Tibial artery (tissue), 4 donors: ENCODE data around the gene ZNF587.
"Not testable (repeated sequence)": the region's sequence is repeated elsewhere in the genome, so short reads cannot be mapped to it uniquely, and the experiment has no call there.

Experiments
- DNase-seq, 2 donors: peaks; one replicate each; pipeline ENCODE4 v3.0.0-alpha.2; 2019
- H3K27ac ChIP-seq, 2 donors: fragments of 200-600 bp; sonication (generic) in 1 of 2; 1 replicate in 1 of 2; 2 replicates in 1 of 2; pipeline ENCODE4 v1.5.1; 2018 to 2019; ENCODE audit warnings: mild to moderate bottlenecking in 1 of 2
- H3K27me3 ChIP-seq, 2 donors: fragments of 200-600 bp; sonication (generic) in 1 of 2; one replicate each; pipeline versions ENCODE4 v1.5.1 to v1.6.0; 2016 to 2019
- H3K36me3 ChIP-seq, 3 donors: fragments of 200-600 bp; sonication (generic) in 2 of 3; one replicate each; pipeline ENCODE4 v1.5.1; 2016 to 2019; ENCODE audit warnings: mild to moderate bottlenecking in 2 of 3
- H3K4me1 ChIP-seq, 4 donors: fragments of 200-600 bp; sonication (generic) in 2 of 4; 1 replicate in 3 of 4; 2 replicates in 1 of 4; pipeline ENCODE4 v1.5.1; 2016 to 2019
- H3K4me3 ChIP-seq, 2 donors: fragments of 200-600 bp; sonication (generic) in 1 of 2; 1 replicate in 1 of 2; 2 replicates in 1 of 2; pipeline ENCODE4 v1.5.1; 2018 to 2019; ENCODE audit warnings: mild to moderate bottlenecking in 2 of 2
- H3K9me3 ChIP-seq, 3 donors: fragments of 200-600 bp; sonication (generic) in 1 of 3; one replicate each; pipeline ENCODE4 v1.5.1; 2016 to 2019
- CTCF ChIP-seq, 2 experiments: fragments of 200-600 bp in 1 of 2; fragments of 450-650 bp in 1 of 2; IDR thresholded peaks; one replicate each; pipeline ENCODE4 v1.5.1; 2017 to 2019; ENCODE audit warnings: antibody characterized with exemption in 2 of 2, mild to moderate bottlenecking in 1 of 2, moderate library complexity in 1 of 2
- intact Hi-C: fragments of 100-400 bp; cut with DNase I; formaldehyde crosslinking; loops from one replicate; pipeline ENCODE4 v1.15.0; 2023; ENCODE audit warnings: low total_unique reads

Gene ZNF587

GRCh38 chr19:57841122-57841763, 8.4 kb upstream of the ZNF587 start:
- no peaks in the 10 kb centered on the region for H3K9me3 ChIP-seq
- no peak for TF ChIP-seq CTCF (IDR thresholded peaks at IDR 0.05)
- H3K27ac ChIP-seq = no peak overlapping the region
- no peaks in the 10 kb centered on the region for H3K27me3 ChIP-seq
- peaks cover 41 to 74% (median 58%) of the 10 kb centered on the region in 3 donors for H3K36me3 ChIP-seq
- no peak for DNase-seq
- intact Hi-C loops = no loop called here
- no peak overlapping the region for H3K4me3 ChIP-seq
- H3K4me1 ChIP-seq = no peaks in the 10 kb centered on the region

- Histone ChIP-seq H3K4me1 (peaks cover 0 to 13% (median 9%) of the 10 kb centered on the region in 4 donors), H3K36me3 (peaks cover 21 to 30% (median 26%) of the 10 kb centered on the region in 3 donors)
- H3K27ac ChIP-seq, H3K27me3 ChIP-seq, H3K9me3 ChIP-seq, DNase-seq, H3K4me3 ChIP-seq, intact Hi-C loops: not testable (repeated sequence)
These were observed 2.5 kb upstream of the ZNF587 start for GRCh38 chr19:57847164-57847563.

- DNase-seq, intact Hi-C loops, H3K27me3 ChIP-seq: not testable (repeated sequence)
- Histone ChIP-seq H3K4me3 (peak overlapping the region; percentile 67 to 69), H3K27ac (peak overlapping the region in 1 of 2 donors; percentile 69), H3K9me3 (peaks cover 0 to 22% (median 0%) of the 10 kb centered on the region in 3 donors), H3K36me3 (peaks cover 21 to 35% (median 26%) of the 10 kb centered on the region in 3 donors), H3K4me1 (peaks cover 0 to 13% (median 9%) of the 10 kb centered on the region in 4 donors)
These were observed 445 bp upstream of the ZNF587 start for GRCh38 chr19:57849162-57849665.

- intact Hi-C loops = no loop called here
- DNase-seq = no peak
- no peak overlapping the region for H3K27ac ChIP-seq
These were observed 926 bp downstream of the ZNF587 start for GRCh38 chr19:57850553-57851017.

GRCh38 chr19:57851812-57852603, 2.3 kb downstream of the ZNF587 start:
- Histone ChIP-seq H3K4me1 (peaks cover 0 to 13% (median 9%) of the 10 kb centered on the region in 4 donors), H3K9me3 (peaks cover 0 to 47% (median 4%) of the 10 kb centered on the region in 3 donors), H3K36me3 (peaks cover 41 to 46% (median 44%) of the 10 kb centered on the region in 3 donors)
- DNase-seq, intact Hi-C loops, H3K27ac ChIP-seq, H3K4me3 ChIP-seq, H3K27me3 ChIP-seq: not testable (repeated sequence)

More at GRCh38 chr19:57850553-57851017, 926 bp downstream of the ZNF587 start:
- H3K9me3 ChIP-seq = peaks cover 0 to 33% (median 0%) of the 10 kb centered on the region in 3 donors
- no peak for TF ChIP-seq CTCF (IDR thresholded peaks at IDR 0.05)
- H3K4me3 ChIP-seq = peak overlapping the region; percentile 67 to 69
- peaks cover 27 to 36% (median 36%) of the 10 kb centered on the region in 3 donors for H3K36me3 ChIP-seq
- H3K4me1 ChIP-seq = peaks cover 0 to 13% (median 9%) of the 10 kb centered on the region in 4 donors
- no peaks in the 10 kb centered on the region for H3K27me3 ChIP-seq

GRCh38 chr19:57854117-57854516, 4.5 kb downstream of the ZNF587 start:
- H3K4me1 ChIP-seq = peaks cover 0 to 13% (median 9%) of the 10 kb centered on the region in 4 donors
- H3K27me3 ChIP-seq, DNase-seq, intact Hi-C loops, H3K4me3 ChIP-seq, H3K27ac ChIP-seq: not testable (repeated sequence)
- peaks cover 0 to 64% (median 11%) of the 10 kb centered on the region in 3 donors for H3K9me3 ChIP-seq
- H3K36me3 ChIP-seq = peaks cover 60 to 67% (median 63%) of the 10 kb centered on the region in 3 donors

- Histone ChIP-seq H3K9me3 (peaks cover 0 to 97% (median 66%) of the 10 kb centered on the region in 3 donors), H3K36me3 (peaks cover 98 to 99% (median 98%) of the 10 kb centered on the region in 3 donors)
- H3K4me3 ChIP-seq, intact Hi-C loops, H3K4me1 ChIP-seq, H3K27me3 ChIP-seq, H3K27ac ChIP-seq, DNase-seq: not testable (repeated sequence)
These were observed 12.7 kb downstream of the ZNF587 start for GRCh38 chr19:57862351-57862750.
